Esophagus squamous epithelium (tissue), 5 donors: ENCODE data around the gene NBDY. TPM values are rescaled to one million over a fixed set of nuclear protein-coding genes. Genes with fewer than 3 reads are reported as not detected.

ENCODE experiments used
- DNase-seq: peaks from one replicate; lab custom pipeline; 2025; lab: John Stamatoyannopoulos, UW
- H3K27ac ChIP-seq, 4 donors: fragments of 200-600 bp; sonication (generic); one replicate each; pipeline ENCODE4 v1.5.1; 2016 to 2019; ENCODE audit warnings: mild to moderate bottlenecking in 1 of 4
- H3K27me3 ChIP-seq, 4 donors: fragments of 200-600 bp; sonication (generic); 1 replicate in 3 of 4; 2 replicates in 1 of 4; pipeline versions ENCODE4 v1.5.1 to v1.6.0; 2017 to 2021; ENCODE audit warnings: antibody characterized with exemption in 1 of 4
- H3K36me3 ChIP-seq, 3 donors: fragments of 200-600 bp; sonication (generic); one replicate each; pipeline ENCODE4 v1.5.1; 2016 to 2019
- H3K4me1 ChIP-seq, 3 donors: fragments of 200-600 bp; sonication (generic); one replicate each; pipeline ENCODE4 v1.5.1; 2017 to 2019
- H3K4me3 ChIP-seq, 4 donors: fragments of 200-600 bp; sonication (generic); 1 replicate in 3 of 4; 2 replicates in 1 of 4; pipeline ENCODE4 v1.5.1; 2016 to 2019; ENCODE audit warnings: mild to moderate bottlenecking in 2 of 4, moderate library complexity in 1 of 4
- H3K9me3 ChIP-seq, 3 donors: fragments of 200-600 bp; sonication (generic); one replicate each; pipeline ENCODE4 v1.5.1; 2016 to 2019
- CTCF ChIP-seq, 6 experiments: fragments of 450-650 bp in 4 of 6; fragments of 200-600 bp in 2 of 6; sonication (generic) in 2 of 6; IDR thresholded peaks; one replicate each; pipeline ENCODE4 v1.5.1; 2016 to 2019; ENCODE audit warnings: antibody characterized with exemption in 6 of 6, mild to moderate bottlenecking in 4 of 6, moderate library complexity in 4 of 6
- POLR2A ChIP-seq, 4 donors: fragments of 450-650 bp; IDR thresholded peaks; one replicate each; pipeline ENCODE4 v1.6.1; 2017; ENCODE audit warnings: antibody characterized with exemption in 4 of 4, mild to moderate bottlenecking in 4 of 4, moderate library complexity in 3 of 4
- WGBS, 2 donors: methylation state at CpG; one replicate each; pipeline ENCODE4 v1.1.5; 2018; 5-methylcytosine and 5-hydroxymethylcytosine counted together
- intact Hi-C: fragments of 100-400 bp; cut with DNase I; formaldehyde crosslinking; loops from one replicate; pipeline ENCODE4 v1.15.0; 2022
- total RNA-seq, 4 donors: library from RNA; depleted of rRNA; stranded (reverse); fragments of >200 nt; gene quantifications; one replicate each; pipeline ENCODE4 v1.1.0, GENCODE V29; 2016
- donor health status: DM: yes; HTN: yes; CAD: no.

Gene NBDY
- total RNA-seq, 4 donors from 2014 or later: 8.3 to 17.7 (median 10.8) TPM

DNA sequence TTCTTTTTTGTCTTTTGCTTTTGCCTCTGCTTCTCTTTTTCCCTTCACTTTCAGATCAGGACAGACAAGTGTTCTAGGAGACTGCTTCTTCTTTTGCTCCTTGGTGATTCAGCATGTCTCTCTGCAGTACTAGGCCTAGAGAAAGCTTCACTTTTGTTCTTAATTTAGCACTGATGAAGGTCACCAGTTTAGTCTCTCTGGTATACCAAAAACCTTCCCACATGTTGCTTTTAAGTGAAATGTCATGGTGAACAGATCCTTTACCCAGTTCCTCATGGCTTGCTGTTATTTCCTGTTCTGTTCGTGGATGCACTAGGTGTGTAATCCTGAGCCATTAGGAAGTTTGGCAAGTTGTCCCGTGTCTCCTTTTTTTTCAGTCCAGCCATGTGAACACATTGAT, 53.3 kb downstream of the NBDY start:
- no peak for TF ChIP-seq CTCF (IDR thresholded peaks at IDR 0.05)
- no peak for DNase-seq
- WGBS, 2 donors: 31 to 42% methylated on average over 2 of the region's 2 CpGs
- peak overlapping the region in 1 of 4 donors; percentile 80 for H3K27ac ChIP-seq
- H3K4me1 ChIP-seq: peaks cover 0 to 3% (median 0%) of the 10 kb centered on the region in 3 donors
- intact Hi-C loops: no loop called here
- H3K9me3 ChIP-seq: no peaks in the 10 kb centered on the region
- H3K4me3 ChIP-seq: no peak overlapping the region
- H3K27me3 ChIP-seq: no peaks in the 10 kb centered on the region
- peaks cover 0 to 10% (median 0%) of the 10 kb centered on the region in 3 donors for H3K36me3 ChIP-seq

DNA sequence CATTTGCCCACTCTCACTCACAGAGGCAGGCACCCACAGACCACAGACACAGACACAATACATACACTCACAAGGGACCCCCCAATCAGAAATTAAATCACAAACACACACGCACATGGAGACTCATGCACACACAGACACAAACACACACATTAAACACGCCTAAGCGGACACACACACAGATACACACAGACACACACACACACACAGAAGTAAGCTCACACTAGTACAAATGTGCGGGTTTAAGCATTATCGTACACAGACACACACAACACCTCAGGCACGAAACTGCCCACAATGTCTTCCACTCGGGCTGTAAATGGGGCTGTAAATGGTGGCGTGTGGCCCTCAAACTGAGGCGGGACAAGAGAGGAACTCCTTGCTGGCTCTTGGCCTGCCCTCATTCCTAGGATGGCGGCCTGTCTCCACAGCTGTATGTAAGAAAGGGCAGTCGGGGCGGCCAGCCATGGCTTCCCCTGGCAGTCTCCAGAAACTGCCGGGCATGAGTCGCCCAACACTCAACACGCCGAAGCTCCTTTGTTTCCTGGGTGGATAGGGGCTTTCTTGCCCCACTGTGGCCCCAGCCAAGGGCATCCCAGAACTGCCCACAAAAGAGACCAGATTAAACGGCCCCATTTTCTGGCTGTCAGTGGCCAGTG, 53.9 kb downstream of the NBDY start:
- TF ChIP-seq POLR2A (IDR thresholded peaks at IDR 0.05): no peak
- TF ChIP-seq CTCF (IDR thresholded peaks at IDR 0.05): no peak
- Histone ChIP-seq H3K9me3 (no peaks in the 10 kb centered on the region), H3K4me1 (peaks cover 0 to 3% (median 0%) of the 10 kb centered on the region in 3 donors), H3K4me3 (peak overlapping the region in 2 of 4 donors; percentile 48 to 64), H3K27ac (peak overlapping the region in 2 of 4 donors; percentile 72 to 80), H3K27me3 (no peaks in the 10 kb centered on the region), H3K36me3 (peaks cover 0 to 12% (median 0%) of the 10 kb centered on the region in 3 donors)
- 79 to 100% methylated on average over 1 to 7 of the region's 17 CpGs for WGBS, 2 donors
- DNase-seq: no peak
- intact Hi-C loops: no loop called here

DNA sequence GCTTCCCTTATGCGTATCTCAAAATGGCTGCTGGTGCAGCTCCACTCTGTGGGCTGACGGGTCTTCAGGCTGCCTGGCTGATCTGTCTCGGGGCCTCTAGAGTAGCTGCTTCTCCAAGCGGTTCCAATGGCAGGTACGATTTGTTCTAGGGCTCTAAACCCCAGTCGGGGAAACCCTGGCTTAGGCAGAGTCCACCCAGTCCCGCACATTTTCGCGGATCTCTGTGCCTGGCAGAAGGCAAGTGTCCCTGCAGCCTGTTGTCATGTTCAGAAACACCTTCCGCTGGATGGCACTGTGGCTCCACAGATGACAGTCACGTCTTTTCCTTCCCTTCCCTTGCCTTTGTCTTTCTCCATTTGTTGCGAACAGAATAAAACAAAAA, 54.4 kb downstream of the NBDY start:
- H3K27ac ChIP-seq: peak overlapping the region in 2 of 4 donors; percentile 72 to 80
- no peak for DNase-seq
- peak overlapping the region in 2 of 4 donors; percentile 48 to 64 for H3K4me3 ChIP-seq
- peaks cover 0 to 3% (median 0%) of the 10 kb centered on the region in 3 donors for H3K4me1 ChIP-seq
- TF ChIP-seq CTCF (IDR thresholded peaks at IDR 0.05): peak in 3 of 6 experiments; percentile 29 to 49 (median 38)
- TF ChIP-seq POLR2A (IDR thresholded peaks at IDR 0.05): no peak
- no peaks in the 10 kb centered on the region for H3K9me3 ChIP-seq
- intact Hi-C loops: no loop called here
- WGBS, 2 donors: 80% methylated on average over 4 of the region's 12 CpGs; no CpG with 5 or more reads in 1 of the 2 donors
- H3K27me3 ChIP-seq: no peaks in the 10 kb centered on the region
- peaks cover 0 to 12% (median 0%) of the 10 kb centered on the region in 3 donors for H3K36me3 ChIP-seq

- H3K27ac ChIP-seq: no peak overlapping the region
- DNase-seq: no peak
- H3K36me3 ChIP-seq: peaks cover 0 to 12% (median 0%) of the 10 kb centered on the region in 3 donors
- intact Hi-C loops: no loop called here
- TF ChIP-seq CTCF (IDR thresholded peaks at IDR 0.05) (no peak), POLR2A (IDR thresholded peaks at IDR 0.05) (no peak)
- 100% methylated on average over 1 of the region's 9 CpGs; no CpG with 5 or more reads in 1 of the 2 donors for WGBS, 2 donors
- no peaks in the 10 kb centered on the region for H3K9me3 ChIP-seq
- peaks cover 0 to 3% (median 0%) of the 10 kb centered on the region in 3 donors for H3K4me1 ChIP-seq
- no peaks in the 10 kb centered on the region for H3K27me3 ChIP-seq
- peak overlapping the region in 1 of 4 donors; percentile 64 for H3K4me3 ChIP-seq
Observed at GRCh38 chrX:56783996-56784620, 55.1 kb downstream of the NBDY start.

DNA sequence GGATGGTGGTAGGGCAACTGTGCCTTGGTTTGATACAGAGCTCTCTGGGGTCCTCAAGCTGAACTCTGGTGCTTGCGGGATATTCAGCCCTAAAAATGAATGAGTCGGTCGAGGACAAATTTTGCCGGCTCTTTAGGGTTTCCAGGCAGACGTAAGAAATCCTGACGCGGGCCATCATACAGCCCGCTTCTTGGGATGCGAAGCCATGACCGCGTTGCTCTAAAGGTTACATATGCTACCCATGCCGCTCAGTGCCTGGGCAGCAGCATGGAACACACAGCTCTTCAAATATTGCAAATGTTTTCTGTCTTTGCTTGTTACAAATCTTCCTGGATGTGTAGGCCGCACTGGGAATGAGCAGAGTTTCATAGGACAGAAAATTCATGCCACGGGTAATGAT, 55.6 kb downstream of the NBDY start:
- H3K27ac ChIP-seq: no peak overlapping the region
- WGBS, 2 donors: 87 to 89% methylated on average over 2 to 5 of the region's 14 CpGs
- DNase-seq: no peak
- H3K4me1 ChIP-seq: peaks cover 0 to 3% (median 0%) of the 10 kb centered on the region in 3 donors
- H3K36me3 ChIP-seq: peaks cover 0 to 12% (median 0%) of the 10 kb centered on the region in 3 donors
- intact Hi-C loops: no loop called here
- no peaks in the 10 kb centered on the region for H3K9me3 ChIP-seq
- no peak for TF ChIP-seq POLR2A (IDR thresholded peaks at IDR 0.05)
- TF ChIP-seq CTCF (IDR thresholded peaks at IDR 0.05): no peak
- H3K27me3 ChIP-seq: no peaks in the 10 kb centered on the region
- no peak overlapping the region for H3K4me3 ChIP-seq
